ENCODE results near the gene MSMP.

The MSMP gene

GRCh38 chr9:35716230-35716629 lies 37.8 kb downstream of the MSMP start:
- Histone ChIP-seq H3K18ac (ENCODE audit: low read length) (no peak overlapping the region), H4K91ac (ENCODE audit: low read depth, low read length) (no peak overlapping the region), H2BK120ac (ENCODE audit: insufficient read depth, low read length, poor library complexity) (no peak overlapping the region), H3K4ac (ENCODE audit: low read depth, low read length) (no peak overlapping the region), H4K8ac (ENCODE audit: low read depth, low read length) (no peak overlapping the region), H2BK12ac (ENCODE audit: low read length) (no peak overlapping the region), H2AK5ac (ENCODE audit: low read length) (no peak overlapping the region), H3K27ac (ENCODE audit: low read depth, low read length) (no peak overlapping the region), H3K79me1 (ENCODE audit: low read length) (no peaks in the 10 kb centered on the region), H2BK5ac (ENCODE audit: low read depth, low read length, poor library complexity) (no peak overlapping the region), H3K14ac (ENCODE audit: low read length) (no peak overlapping the region), H3K79me2 (ENCODE audit: control insufficient read depth, insufficient read depth, low read length, poor library complexity) (no peaks in the 10 kb centered on the region), H3K9ac (ENCODE audit: low read length) (no peak overlapping the region), H3K36me3 (ENCODE audit: control insufficient read depth in 1 of 2, insufficient read depth in 2 of 2, low read length in 2 of 2) (peaks cover 77 to 86% of the 10 kb centered on the region in 2 experiments), H4K12ac (ENCODE audit: low read depth, low read length) (no peak overlapping the region), H3K27me3 (ENCODE audit: insufficient read depth, low read length) (no peaks in the 10 kb centered on the region), H2AFZ (ENCODE audit: insufficient read depth, low read length, poor library complexity) (no peak overlapping the region), H3K4me3 (ENCODE audit: low read depth, low read length) (no peak overlapping the region), H3K4me2 (ENCODE audit: low read length) (no peak overlapping the region), H3K23ac (ENCODE audit: low read length) (no peak overlapping the region), H3K9me3 (ENCODE audit: insufficient read depth, low read depth, low read length) (no peaks in the 10 kb centered on the region), H3K4me1 (ENCODE audit: control insufficient read depth in 1 of 2, insufficient read depth in 2 of 2, low read length in 2 of 2) (no peaks in the 10 kb centered on the region)
- no CpG with 5 or more reads among the region's 4 CpGs for WGBS (ENCODE audit: extremely low coverage, insufficient coverage, insufficient read length)
- no peak for DNase-seq

GRCh38 chr9:35714579-35715252 lies 39.4 kb downstream of the MSMP start:
- H3K14ac ChIP-seq (ENCODE audit: low read length), result no peak overlapping the region
- H3K18ac ChIP-seq (ENCODE audit: low read length), result no peak overlapping the region
- no peak overlapping the region for H3K4ac ChIP-seq (ENCODE audit: low read depth, low read length)
- no peaks in the 10 kb centered on the region for H3K4me1 ChIP-seq (ENCODE audit: control insufficient read depth in 1 of 2, insufficient read depth in 2 of 2, low read length in 2 of 2)
- no peak overlapping the region for H3K27ac ChIP-seq (ENCODE audit: low read depth, low read length)
- H4K12ac ChIP-seq (ENCODE audit: low read depth, low read length), result no peak overlapping the region
- H4K8ac ChIP-seq (ENCODE audit: low read depth, low read length), result no peak overlapping the region
- H2AFZ ChIP-seq (ENCODE audit: insufficient read depth, low read length, poor library complexity), result no peak overlapping the region
- H2BK12ac ChIP-seq (ENCODE audit: low read length), result no peak overlapping the region
- H3K23ac ChIP-seq (ENCODE audit: low read length), result no peak overlapping the region
- no peak overlapping the region for H2BK5ac ChIP-seq (ENCODE audit: low read depth, low read length, poor library complexity)
- H2AK5ac ChIP-seq (ENCODE audit: low read length), result no peak overlapping the region
- H2BK120ac ChIP-seq (ENCODE audit: insufficient read depth, low read length, poor library complexity), result no peak overlapping the region
- H3K79me2 ChIP-seq (ENCODE audit: control insufficient read depth, insufficient read depth, low read length, poor library complexity), result no peaks in the 10 kb centered on the region
- H3K9ac ChIP-seq (ENCODE audit: low read length), result no peak overlapping the region
- H4K91ac ChIP-seq (ENCODE audit: low read depth, low read length), result no peak overlapping the region
- H3K27me3 ChIP-seq (ENCODE audit: insufficient read depth, low read length), result no peaks in the 10 kb centered on the region
- H3K36me3 ChIP-seq (ENCODE audit: control insufficient read depth in 1 of 2, insufficient read depth in 2 of 2, low read length in 2 of 2), result peaks cover 76 to 87% of the 10 kb centered on the region in 2 experiments
- H3K79me1 ChIP-seq (ENCODE audit: low read length), result no peaks in the 10 kb centered on the region
- no peak overlapping the region for H3K4me3 ChIP-seq (ENCODE audit: low read depth, low read length)
- no CpG with 5 or more reads among the region's 13 CpGs for WGBS (ENCODE audit: extremely low coverage, insufficient coverage, insufficient read length)
- H3K9me3 ChIP-seq (ENCODE audit: insufficient read depth, low read depth, low read length), result no peaks in the 10 kb centered on the region
- no peak overlapping the region for H3K4me2 ChIP-seq (ENCODE audit: low read length)
- DNase-seq, result no peak

GRCh38 chr9:35714123-35714522 lies 40.0 kb downstream of the MSMP start:
- H3K4me1 ChIP-seq (ENCODE audit: control insufficient read depth in 1 of 2, insufficient read depth in 2 of 2, low read length in 2 of 2), result no peaks in the 10 kb centered on the region
- no peak overlapping the region for H3K27ac ChIP-seq (ENCODE audit: low read depth, low read length)
- H3K9me3 ChIP-seq (ENCODE audit: insufficient read depth, low read depth, low read length), result no peaks in the 10 kb centered on the region
- no peak overlapping the region for H2BK5ac ChIP-seq (ENCODE audit: low read depth, low read length, poor library complexity)
- no peak overlapping the region for H2BK12ac ChIP-seq (ENCODE audit: low read length)
- WGBS (ENCODE audit: extremely low coverage, insufficient coverage, insufficient read length), result no CpG with 5 or more reads among the region's 6 CpGs
- H3K18ac ChIP-seq (ENCODE audit: low read length), result no peak overlapping the region
- H2AK5ac ChIP-seq (ENCODE audit: low read length), result no peak overlapping the region
- no peak overlapping the region for H3K4me3 ChIP-seq (ENCODE audit: low read depth, low read length)
- peaks cover 71 to 82% of the 10 kb centered on the region in 2 experiments for H3K36me3 ChIP-seq (ENCODE audit: control insufficient read depth in 1 of 2, insufficient read depth in 2 of 2, low read length in 2 of 2)
- no peak overlapping the region for H2AFZ ChIP-seq (ENCODE audit: insufficient read depth, low read length, poor library complexity)
- H3K4ac ChIP-seq (ENCODE audit: low read depth, low read length), result no peak overlapping the region
- no peak overlapping the region for H4K91ac ChIP-seq (ENCODE audit: low read depth, low read length)
- no peak overlapping the region for H3K4me2 ChIP-seq (ENCODE audit: low read length)
- no peak overlapping the region for H3K23ac ChIP-seq (ENCODE audit: low read length)
- DNase-seq, result no peak
- no peak overlapping the region for H4K8ac ChIP-seq (ENCODE audit: low read depth, low read length)
- H3K27me3 ChIP-seq (ENCODE audit: insufficient read depth, low read length), result no peaks in the 10 kb centered on the region
- no peaks in the 10 kb centered on the region for H3K79me1 ChIP-seq (ENCODE audit: low read length)
- no peak overlapping the region for H2BK120ac ChIP-seq (ENCODE audit: insufficient read depth, low read length, poor library complexity)
- H4K12ac ChIP-seq (ENCODE audit: low read depth, low read length), result no peak overlapping the region
- no peak overlapping the region for H3K14ac ChIP-seq (ENCODE audit: low read length)
- H3K9ac ChIP-seq (ENCODE audit: low read length), result no peak overlapping the region
- H3K79me2 ChIP-seq (ENCODE audit: control insufficient read depth, insufficient read depth, low read length, poor library complexity), result no peaks in the 10 kb centered on the region

GRCh38 chr9:35713578-35713977 lies 40.5 kb downstream of the MSMP start:
- no peak overlapping the region for H4K8ac ChIP-seq (ENCODE audit: low read depth, low read length)
- no peak overlapping the region for H2BK5ac ChIP-seq (ENCODE audit: low read depth, low read length, poor library complexity)
- H3K36me3 ChIP-seq (ENCODE audit: control insufficient read depth in 1 of 2, insufficient read depth in 2 of 2, low read length in 2 of 2), result peaks cover 68 to 77% of the 10 kb centered on the region in 2 experiments
- H3K14ac ChIP-seq (ENCODE audit: low read length), result no peak overlapping the region
- H3K18ac ChIP-seq (ENCODE audit: low read length), result no peak overlapping the region
- no peak overlapping the region for H4K12ac ChIP-seq (ENCODE audit: low read depth, low read length)
- no peak overlapping the region for H3K4me2 ChIP-seq (ENCODE audit: low read length)
- no peak overlapping the region for H2AFZ ChIP-seq (ENCODE audit: insufficient read depth, low read length, poor library complexity)
- DNase-seq, result no peak
- H2AK5ac ChIP-seq (ENCODE audit: low read length), result no peak overlapping the region
- no peak overlapping the region for H3K4me3 ChIP-seq (ENCODE audit: low read depth, low read length)
- no peak overlapping the region for H4K91ac ChIP-seq (ENCODE audit: low read depth, low read length)
- H3K23ac ChIP-seq (ENCODE audit: low read length), result no peak overlapping the region
- WGBS (ENCODE audit: extremely low coverage, insufficient coverage, insufficient read length), result no CpG with 5 or more reads among the region's 3 CpGs
- H3K4me1 ChIP-seq (ENCODE audit: control insufficient read depth in 1 of 2, insufficient read depth in 2 of 2, low read length in 2 of 2), result no peaks in the 10 kb centered on the region
- no peak overlapping the region for H3K4ac ChIP-seq (ENCODE audit: low read depth, low read length)
- H2BK12ac ChIP-seq (ENCODE audit: low read length), result no peak overlapping the region
- no peaks in the 10 kb centered on the region for H3K79me2 ChIP-seq (ENCODE audit: control insufficient read depth, insufficient read depth, low read length, poor library complexity)
- no peak overlapping the region for H2BK120ac ChIP-seq (ENCODE audit: insufficient read depth, low read length, poor library complexity)
- no peaks in the 10 kb centered on the region for H3K79me1 ChIP-seq (ENCODE audit: low read length)
- no peak overlapping the region for H3K9ac ChIP-seq (ENCODE audit: low read length)
- H3K9me3 ChIP-seq (ENCODE audit: insufficient read depth, low read depth, low read length), result no peaks in the 10 kb centered on the region
- no peak overlapping the region for H3K27ac ChIP-seq (ENCODE audit: low read depth, low read length)
- H3K27me3 ChIP-seq (ENCODE audit: insufficient read depth, low read length), result no peaks in the 10 kb centered on the region

All from trophoblast cell (in vitro differentiated cells and primary cell).